Effector memory CD8-positive, alpha-beta T cell (primary cell): ENCODE data around the gene POP4.
A peak's percentile ranks its signal among the peaks of the same experiment; 100 is the strongest.

Source experiments
- ATAC-seq: fragments of 150-1000 bp; cut with Tn5 transposase; replicated peaks from 2 replicates; pipeline ENCODE4 v1.10.0; 2021; ENCODE audit warnings: mild to moderate bottlenecking, moderate library complexity
- DNase-seq, 3 experiments: peaks; one replicate each; pipeline ENCODE4 v3.0.0; 2021
- H3K27ac Mint-ChIP-seq, 2 donors: one replicate each; pipeline ENCODE4 v1.8.0; 2022; ENCODE audit warnings: mild to moderate bottlenecking in 2 of 2, mixed read lengths in 2 of 2, moderate library complexity in 2 of 2
- H3K27me3 Mint-ChIP-seq, 2 donors: one replicate each; pipeline ENCODE4 v1.8.0; 2022; ENCODE audit warnings: mixed read lengths in 2 of 2
- H3K36me3 Mint-ChIP-seq: one replicate; pipeline ENCODE4 v1.8.0; 2022; ENCODE audit warnings: mild to moderate bottlenecking, moderate library complexity, mixed read lengths; ENCODE audit not compliant: insufficient read depth
- H3K4me1 Mint-ChIP-seq, 2 donors: one replicate each; pipeline ENCODE4 v1.8.0; 2022; ENCODE audit warnings: low read depth in 2 of 2, mixed read lengths in 2 of 2
- H3K4me3 Mint-ChIP-seq, 2 donors: one replicate each; pipeline ENCODE4 v1.8.0; 2022; ENCODE audit warnings: mild to moderate bottlenecking in 2 of 2, mixed read lengths in 2 of 2, moderate library complexity in 2 of 2
- H3K9me3 Mint-ChIP-seq, 2 donors: one replicate each; pipeline ENCODE4 v1.8.0; 2022; ENCODE audit warnings: mixed read lengths in 2 of 2

Gene POP4

DNA sequence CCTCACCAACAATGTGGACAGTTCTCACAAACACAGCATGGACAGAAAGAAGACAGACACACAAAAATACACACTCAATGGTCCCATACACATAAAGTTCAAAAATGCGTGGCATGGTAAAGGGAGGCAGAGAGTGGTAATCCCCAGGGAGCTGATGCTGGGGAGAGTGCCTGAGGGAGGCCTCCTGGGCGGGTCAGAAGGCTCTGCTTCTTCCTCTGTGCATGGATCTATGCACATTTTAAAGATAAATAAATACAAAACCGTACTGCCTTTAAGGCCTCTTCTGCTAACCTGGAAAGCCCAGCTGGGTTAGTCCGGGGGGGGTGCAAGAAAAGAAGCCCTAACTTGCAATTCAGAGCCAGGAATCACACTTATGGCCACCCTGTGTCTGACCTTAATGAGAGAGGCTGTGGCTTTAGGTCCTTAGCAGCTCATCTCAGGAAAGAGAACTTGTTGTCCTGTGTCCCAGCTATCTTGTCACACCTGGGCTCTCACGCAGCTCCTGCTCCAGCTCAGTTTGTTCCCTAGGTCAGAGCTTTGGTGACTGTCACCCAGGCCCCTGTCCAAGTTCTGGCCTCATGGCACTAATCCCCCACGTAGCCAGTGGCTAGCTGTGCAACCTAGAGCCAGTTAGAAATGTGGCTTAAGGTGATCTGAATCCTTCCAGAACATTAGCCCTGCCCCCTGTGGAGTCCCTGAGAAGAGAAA lies 28.5 kb downstream of the POP4 start:
- no peaks in the 10 kb centered on the region for H3K36me3 Mint-ChIP-seq
- no peaks in the 10 kb centered on the region for H3K9me3 Mint-ChIP-seq
- no peak overlapping the region for H3K4me3 Mint-ChIP-seq
- no peak for DNase-seq
- H3K4me1 Mint-ChIP-seq: no peaks in the 10 kb centered on the region
- H3K27ac Mint-ChIP-seq: no peak overlapping the region
- H3K27me3 Mint-ChIP-seq: peaks cover 0 to under 1% of the 10 kb centered on the region in 2 donors
- no peak for ATAC-seq

DNA sequence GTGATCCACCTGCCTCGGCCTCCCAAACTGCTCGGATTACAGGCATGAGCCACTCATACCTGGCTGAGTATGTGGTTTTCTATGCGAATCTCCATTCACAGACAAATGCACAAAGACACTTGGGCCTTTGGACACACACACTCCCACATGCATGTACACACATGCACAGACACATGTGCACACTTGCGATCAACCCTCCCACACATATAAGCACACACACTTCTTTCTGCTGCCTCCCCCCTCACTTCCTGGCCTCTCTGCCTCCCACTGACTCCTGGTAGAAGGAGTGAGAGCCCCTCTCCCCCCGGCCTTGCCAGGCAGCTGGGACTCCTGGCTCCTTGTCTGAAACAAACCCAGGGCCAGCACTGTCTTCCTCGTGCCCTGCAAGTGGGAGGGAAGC lies 29.9 kb downstream of the POP4 start:
- Mint-ChIP-seq H3K9me3 (no peaks in the 10 kb centered on the region), H3K4me1 (no peaks in the 10 kb centered on the region), H3K36me3 (no peaks in the 10 kb centered on the region), H3K4me3 (no peak overlapping the region), H3K27me3 (peaks cover 0 to 9% of the 10 kb centered on the region in 2 donors), H3K27ac (no peak overlapping the region)
- no peak for DNase-seq
- ATAC-seq: no peak

DNA sequence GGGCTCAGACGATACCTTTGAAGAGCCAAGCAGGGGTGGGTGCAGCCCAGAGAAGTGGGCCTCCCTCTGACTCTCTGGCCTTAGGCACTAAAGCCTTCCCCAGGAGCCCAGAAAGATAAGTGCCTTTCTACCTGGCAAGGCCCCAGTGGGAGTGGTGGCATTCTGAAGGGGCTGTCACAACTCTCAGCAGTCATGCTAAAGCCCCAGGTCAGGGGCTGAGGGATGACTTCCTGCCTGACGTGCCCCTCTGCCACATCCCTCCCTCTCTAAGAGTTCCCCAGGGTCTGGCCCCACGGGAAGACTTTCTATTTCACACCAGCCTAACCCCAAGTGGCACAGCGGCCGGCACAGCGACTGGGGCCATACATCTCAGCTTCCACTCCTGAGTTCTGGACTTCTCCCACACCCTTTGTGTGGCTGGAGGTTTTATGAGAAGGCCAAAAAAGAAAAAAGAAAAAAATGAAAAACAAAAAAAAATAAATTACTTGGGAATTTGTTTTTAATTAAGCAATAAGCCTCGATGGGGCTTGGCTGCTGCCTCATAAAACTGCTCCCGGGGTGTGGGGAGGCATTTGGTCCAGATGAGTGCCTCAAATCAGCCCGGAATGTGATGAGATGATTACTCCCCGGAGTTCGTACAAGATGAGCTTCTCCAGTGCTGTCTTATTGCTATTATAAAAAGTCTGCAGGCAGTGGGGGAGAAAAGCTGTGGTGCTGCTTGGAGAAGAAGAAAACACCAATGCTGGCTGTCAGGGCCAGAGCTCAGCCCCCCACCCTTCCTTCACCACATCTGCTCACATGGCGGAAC lies 30.7 kb downstream of the POP4 start:
- Mint-ChIP-seq H3K4me3 (no peak overlapping the region), H3K9me3 (no peaks in the 10 kb centered on the region), H3K27ac (no peak overlapping the region), H3K4me1 (no peaks in the 10 kb centered on the region), H3K36me3 (no peaks in the 10 kb centered on the region), H3K27me3 (peaks cover 0 to 9% of the 10 kb centered on the region in 2 donors)
- DNase-seq: no peak
- no peak for ATAC-seq

DNA sequence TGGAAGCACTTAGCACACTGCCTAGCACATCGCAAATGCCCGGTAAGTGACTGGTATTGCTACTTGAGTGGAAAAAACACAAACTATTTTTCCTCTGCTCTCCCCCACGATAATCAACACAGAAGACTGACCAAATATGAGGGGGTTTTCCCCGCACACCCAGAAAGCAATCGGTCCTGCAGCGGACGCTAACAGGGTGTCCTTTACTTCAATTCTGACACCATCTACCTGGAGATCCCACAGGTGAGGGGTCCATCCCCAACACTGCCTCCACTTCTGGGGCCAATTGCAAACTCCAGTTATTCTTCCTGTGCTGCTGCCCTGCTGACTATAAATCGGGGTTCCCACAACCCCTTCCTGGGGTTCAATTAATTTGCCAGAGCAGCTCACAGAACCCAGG lies 33.0 kb downstream of the POP4 start:
- no peak for DNase-seq
- peaks cover 0 to 9% of the 10 kb centered on the region in 2 donors for H3K27me3 Mint-ChIP-seq
- H3K4me1 Mint-ChIP-seq: no peaks in the 10 kb centered on the region
- no peaks in the 10 kb centered on the region for H3K9me3 Mint-ChIP-seq
- no peak overlapping the region for H3K4me3 Mint-ChIP-seq
- H3K27ac Mint-ChIP-seq: peak overlapping the region in 1 of 2 donors; percentile 75
- no peaks in the 10 kb centered on the region for H3K36me3 Mint-ChIP-seq
- ATAC-seq: no peak

DNA sequence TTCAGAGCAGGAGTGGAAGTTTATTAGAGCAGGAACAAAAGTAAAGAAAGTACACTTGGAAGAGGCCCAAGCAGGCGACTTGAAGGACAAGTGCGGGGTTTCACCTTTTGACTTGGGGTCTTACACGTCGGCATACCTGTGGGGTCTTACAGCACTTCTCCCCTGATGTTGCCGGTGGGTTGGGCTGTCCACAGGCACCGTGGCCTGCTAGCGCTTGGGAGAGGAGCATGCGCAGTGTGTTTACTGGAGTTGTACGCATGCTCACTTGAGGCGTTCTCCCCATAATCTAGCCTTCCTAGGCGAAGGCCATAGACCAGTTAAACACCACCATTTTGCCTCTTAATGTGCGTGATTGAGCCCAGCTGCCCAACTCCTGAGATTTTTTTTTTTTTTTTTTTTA lies 34.1 kb downstream of the POP4 start:
- H3K4me1 Mint-ChIP-seq: peaks cover under 1 to 2% of the 10 kb centered on the region in 2 donors
- peaks cover 0 to 9% of the 10 kb centered on the region in 2 donors for H3K27me3 Mint-ChIP-seq
- H3K4me3 Mint-ChIP-seq: no peak overlapping the region
- H3K9me3 Mint-ChIP-seq: no peaks in the 10 kb centered on the region
- no peak overlapping the region for H3K27ac Mint-ChIP-seq
- no peak for DNase-seq
- no peaks in the 10 kb centered on the region for H3K36me3 Mint-ChIP-seq
- no peak for ATAC-seq

DNA sequence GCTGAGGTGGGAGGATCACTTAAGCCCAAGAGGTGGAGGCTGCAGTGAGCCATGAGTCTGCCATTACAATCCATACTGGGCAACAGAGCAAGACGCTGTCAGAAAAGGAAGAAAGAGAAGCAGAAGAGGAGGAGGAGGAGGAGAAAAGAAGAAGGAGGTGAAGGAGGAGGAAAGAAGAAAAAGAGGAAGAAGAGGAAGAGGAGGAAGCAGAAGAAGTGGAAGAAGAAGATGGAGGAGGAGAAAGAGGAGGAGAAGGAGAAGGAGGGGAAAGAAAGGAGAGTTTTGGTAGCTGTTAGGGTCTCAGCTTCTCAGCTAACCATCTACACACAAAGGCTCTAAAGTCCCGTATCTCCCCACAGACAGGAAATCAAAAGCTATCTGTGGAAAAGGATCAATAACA lies 35.5 kb downstream of the POP4 start:
- no peaks in the 10 kb centered on the region for H3K9me3 Mint-ChIP-seq
- H3K27me3 Mint-ChIP-seq: peaks cover 0 to 9% of the 10 kb centered on the region in 2 donors
- no peak overlapping the region for H3K27ac Mint-ChIP-seq
- ATAC-seq (no peak), DNase-seq (no peak)
- H3K4me1 Mint-ChIP-seq: peaks cover 12 to 13% of the 10 kb centered on the region in 2 donors
- no peaks in the 10 kb centered on the region for H3K36me3 Mint-ChIP-seq
- no peak overlapping the region for H3K4me3 Mint-ChIP-seq

DNA sequence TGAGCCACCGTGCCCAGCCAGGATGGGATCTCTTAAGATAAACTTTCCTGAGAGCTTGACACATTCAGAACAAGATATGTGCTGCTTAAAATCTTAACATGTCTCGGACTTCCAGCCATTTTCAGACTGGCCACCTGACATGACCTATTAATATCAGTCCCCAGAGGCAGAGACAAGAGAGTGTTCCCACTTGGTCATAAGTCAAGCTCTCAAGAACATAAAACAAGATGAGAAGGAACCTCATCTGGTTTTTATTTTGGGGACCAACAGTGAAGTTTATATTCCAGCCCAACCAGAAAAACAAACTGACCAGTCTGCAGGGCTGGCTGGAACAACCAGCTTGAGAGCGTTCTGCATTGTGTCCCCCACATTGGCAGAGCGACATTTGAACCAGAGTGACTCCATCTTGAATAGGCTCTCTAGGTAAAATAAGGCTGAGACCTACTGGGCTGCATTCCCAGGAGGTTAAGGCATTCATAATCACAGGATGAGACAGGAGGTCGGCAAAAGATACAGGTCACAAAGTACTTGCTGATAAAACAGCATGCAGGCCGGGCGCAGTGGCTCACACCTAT lies 37.4 kb downstream of the POP4 start:
- no peak for DNase-seq
- H3K4me3 Mint-ChIP-seq: no peak overlapping the region
- H3K27ac Mint-ChIP-seq: no peak overlapping the region
- H3K27me3 Mint-ChIP-seq: peaks cover 0 to 9% of the 10 kb centered on the region in 2 donors
- no peaks in the 10 kb centered on the region for H3K36me3 Mint-ChIP-seq
- ATAC-seq: no peak
- peaks cover 13 to 16% of the 10 kb centered on the region in 2 donors for H3K4me1 Mint-ChIP-seq
- no peaks in the 10 kb centered on the region for H3K9me3 Mint-ChIP-seq

DNA sequence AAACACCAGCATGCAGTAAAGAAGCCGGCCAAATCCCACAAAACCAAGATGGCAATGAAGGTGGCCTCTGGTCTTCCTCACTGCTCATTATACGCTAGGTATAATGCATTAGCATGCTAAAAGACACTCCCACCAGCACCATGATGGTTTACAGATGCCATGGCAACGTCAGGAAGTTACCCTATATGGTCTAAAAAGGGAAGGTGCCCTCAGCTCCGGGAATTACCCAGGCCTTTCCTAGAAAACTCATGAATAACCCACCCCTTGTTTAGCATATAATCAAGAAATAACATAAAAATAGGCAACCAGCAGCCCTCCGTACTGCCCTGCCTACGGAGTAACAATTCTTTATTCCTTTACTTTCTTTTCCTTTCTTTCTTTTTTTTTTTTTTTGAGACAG lies 38.1 kb downstream of the POP4 start:
- no peak overlapping the region for H3K27ac Mint-ChIP-seq
- DNase-seq: no peak

DNA sequence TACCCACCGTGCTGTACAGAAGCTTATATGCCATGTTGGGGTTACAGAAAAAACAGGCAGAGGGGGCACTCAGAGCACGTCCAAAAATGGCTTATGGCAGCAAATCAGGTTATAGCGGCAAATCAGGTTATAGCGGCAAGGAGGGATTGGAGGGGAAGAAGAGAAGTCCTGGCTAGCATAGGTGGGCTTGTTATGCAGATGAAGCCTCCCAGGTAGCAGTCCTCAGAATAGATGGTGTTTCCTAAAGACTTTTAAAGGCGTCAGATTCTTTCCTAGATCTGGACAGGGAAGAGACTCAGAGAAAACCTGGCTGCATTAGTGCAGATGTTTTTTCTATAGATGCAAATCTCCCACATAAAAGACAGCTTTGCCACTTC lies 39.4 kb downstream of the POP4 start:
- peak overlapping the region; percentile 39 to 89 for H3K27ac Mint-ChIP-seq

More for the DNA sequence above, 38.1 kb downstream of the POP4 start:
- no peak for ATAC-seq
- Mint-ChIP-seq H3K4me3 (no peak overlapping the region), H3K27me3 (peaks cover 0 to 9% of the 10 kb centered on the region in 2 donors), H3K9me3 (no peaks in the 10 kb centered on the region), H3K4me1 (peaks cover 13 to 16% of the 10 kb centered on the region in 2 donors), H3K36me3 (no peaks in the 10 kb centered on the region)

DNA sequence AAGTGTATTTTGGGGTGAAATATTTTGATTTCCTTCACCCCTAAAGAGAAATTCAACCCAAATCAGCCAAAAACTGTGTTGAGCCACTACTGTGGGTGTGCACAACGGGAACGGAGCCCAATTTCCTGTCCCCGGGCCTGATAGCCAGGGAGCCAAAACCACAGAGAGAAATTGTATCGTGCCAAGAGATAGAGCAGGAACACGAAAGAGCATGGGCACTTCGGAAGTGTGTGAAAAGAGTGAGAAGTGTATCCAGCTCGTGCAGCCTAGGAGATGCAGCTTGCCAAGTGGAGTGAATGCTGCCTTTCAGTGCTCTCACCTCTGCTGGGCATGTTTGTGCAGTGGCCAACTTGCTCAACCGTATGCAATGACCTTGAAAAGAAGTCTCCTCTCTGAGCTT lies 39.8 kb downstream of the POP4 start:
- Mint-ChIP-seq H3K4me3 (peak overlapping the region; percentile 42 to 46), H3K36me3 (peaks cover 2% of the 10 kb centered on the region), H3K27me3 (no peaks in the 10 kb centered on the region), H3K4me1 (peaks cover 16% of the 10 kb centered on the region in 2 donors), H3K9me3 (no peaks in the 10 kb centered on the region), H3K27ac (peak overlapping the region; percentile 39 to 89)
- ATAC-seq: peak; percentile 14
- no peak for DNase-seq

More for the DNA sequence above, 39.4 kb downstream of the POP4 start:
- Mint-ChIP-seq H3K4me1 (peaks cover 15 to 16% of the 10 kb centered on the region in 2 donors), H3K27me3 (no peaks in the 10 kb centered on the region), H3K4me3 (peak overlapping the region; percentile 42 to 46), H3K9me3 (no peaks in the 10 kb centered on the region), H3K36me3 (peaks cover 2% of the 10 kb centered on the region)
- ATAC-seq: no peak
- no peak for DNase-seq

DNA sequence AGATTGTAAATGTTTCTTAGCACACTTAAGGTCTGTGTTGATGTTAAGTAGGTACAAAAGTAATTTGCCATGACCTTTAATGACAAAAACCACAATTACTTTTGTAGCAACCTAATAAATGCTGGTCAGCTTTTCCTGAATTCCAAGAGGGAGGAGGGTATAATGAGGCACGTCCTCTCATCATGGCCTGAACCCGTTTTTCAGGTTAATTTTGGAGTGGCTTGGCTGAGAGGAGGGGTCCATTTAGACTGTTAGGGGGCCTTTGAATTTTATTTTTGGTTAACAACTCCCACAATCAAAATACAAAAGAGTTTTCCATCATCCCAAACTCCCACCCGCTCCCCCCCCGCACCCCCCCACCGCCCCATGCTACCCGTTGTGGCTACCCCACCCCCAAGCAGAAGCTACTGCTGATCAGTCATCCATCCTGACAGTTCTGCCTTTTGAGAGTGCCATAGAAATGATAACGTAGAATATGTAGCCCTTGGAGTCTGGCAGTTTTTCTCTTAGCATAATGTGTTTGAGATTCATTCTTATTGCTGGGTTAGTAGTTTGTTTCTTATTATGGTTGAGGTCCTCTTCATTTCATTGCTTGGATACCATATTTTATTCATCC lies 44.8 kb downstream of the POP4 start:
- DNase-seq: no peak
- H3K27me3 Mint-ChIP-seq: no peaks in the 10 kb centered on the region
- H3K36me3 Mint-ChIP-seq: peaks cover 2% of the 10 kb centered on the region
- H3K4me1 Mint-ChIP-seq: peaks cover 30 to 32% of the 10 kb centered on the region in 2 donors
- no peak for ATAC-seq
- no peaks in the 10 kb centered on the region for H3K9me3 Mint-ChIP-seq
- H3K4me3 Mint-ChIP-seq: peak overlapping the region; percentile 64 to 67
- peak overlapping the region; percentile 26 to 90 for H3K27ac Mint-ChIP-seq

DNA sequence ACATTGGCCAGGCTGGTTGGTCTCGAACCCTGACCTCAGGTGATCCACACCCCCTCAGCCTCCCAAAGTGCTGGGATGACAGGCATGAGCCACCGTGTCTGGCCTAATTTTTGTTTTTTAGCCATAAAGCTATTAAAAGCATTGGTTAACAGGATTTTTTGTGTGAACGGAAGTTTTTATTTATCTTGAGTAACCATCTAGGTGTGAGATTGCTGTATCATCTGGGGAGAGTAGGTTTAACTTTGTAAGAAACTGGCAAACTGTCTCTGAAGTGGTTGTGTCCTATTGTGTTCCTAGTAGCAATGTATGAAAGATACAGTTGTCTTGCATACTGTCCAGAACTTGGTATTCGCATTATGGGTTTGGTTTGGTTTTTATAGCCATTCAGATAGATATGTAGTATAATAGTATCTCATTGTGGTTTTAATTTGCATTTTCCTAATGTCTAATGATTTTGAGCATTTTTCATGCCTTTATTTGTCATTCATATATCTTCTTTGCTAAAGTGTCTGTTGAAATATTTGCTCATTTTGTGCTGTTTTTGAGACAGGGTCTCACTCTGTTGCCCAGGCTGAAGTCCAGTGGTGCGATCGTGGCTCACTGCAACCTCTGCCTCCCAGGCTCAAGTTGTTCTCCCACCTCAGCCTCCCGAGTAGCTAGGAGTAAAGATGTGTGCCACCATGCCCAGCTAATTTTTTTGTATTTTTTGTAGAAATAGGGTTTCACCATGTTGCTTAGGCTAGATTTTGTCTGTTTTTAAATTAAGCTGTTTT lies 45.7 kb downstream of the POP4 start:
- no peaks in the 10 kb centered on the region for H3K27me3 Mint-ChIP-seq
- peak overlapping the region; percentile 56 to 90 for H3K27ac Mint-ChIP-seq
- no peak for DNase-seq
- peaks cover 25 to 27% of the 10 kb centered on the region in 2 donors for H3K4me1 Mint-ChIP-seq
- peaks cover 2% of the 10 kb centered on the region for H3K36me3 Mint-ChIP-seq
- H3K4me3 Mint-ChIP-seq: peak overlapping the region; percentile 64 to 67
- no peaks in the 10 kb centered on the region for H3K9me3 Mint-ChIP-seq
- peak; percentile 68 for ATAC-seq

DNA sequence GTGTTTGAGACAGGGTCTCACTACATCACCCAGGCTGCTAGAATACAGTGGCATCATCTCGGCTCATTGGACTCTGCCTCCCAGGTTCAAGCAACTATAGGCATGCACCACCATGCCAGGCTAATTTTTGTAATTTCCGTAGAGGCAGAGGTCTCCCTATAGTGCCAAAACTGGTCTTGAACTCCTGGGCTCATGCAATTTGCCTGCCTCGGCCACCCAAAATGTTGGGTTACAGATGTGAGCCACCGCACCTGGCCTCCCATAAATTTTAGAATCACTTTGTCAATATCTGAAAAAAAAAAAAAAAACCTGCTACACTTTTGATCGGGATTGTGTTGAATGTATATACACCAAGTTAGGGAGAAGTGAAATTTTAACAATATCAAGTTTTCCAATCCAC lies 47.3 kb downstream of the POP4 start:
- no peaks in the 10 kb centered on the region for H3K27me3 Mint-ChIP-seq
- no peak overlapping the region for H3K27ac Mint-ChIP-seq
- no peaks in the 10 kb centered on the region for H3K9me3 Mint-ChIP-seq
- peaks cover 2% of the 10 kb centered on the region for H3K36me3 Mint-ChIP-seq
- DNase-seq: no peak
- no peak for ATAC-seq
- H3K4me3 Mint-ChIP-seq: no peak overlapping the region
- peaks cover 24 to 25% of the 10 kb centered on the region in 2 donors for H3K4me1 Mint-ChIP-seq
